K562 (cell line): ENCODE measurements around the gene TIGD7. TPM values are rescaled to one million over a fixed set of nuclear protein-coding genes. Genes with fewer than 3 reads are reported as not detected.

Experiments
- ATAC-seq: fragments of 200-7000 bp; cut with Tn5 transposase; 3 replicates; pipeline ENCODE4 v1.9.1; 2020; ENCODE audit warnings: moderate library complexity
- BruUV-seq: library from RNA; stranded (reverse); fragments of 400-500 nt; replicated peaks from 2 replicates; lab custom pipeline; 2021; lab: Mats Ljungman, UMichigan
- CTCF ChIA-PET: fragments of 300-600 bp; formaldehyde crosslinking; extraction: SDS; loops from one replicate; lab custom pipeline; 2021; ENCODE audit warnings: low intra/inter-chr PET ratio; lab: Yijun Ruan, JAX
- POLR2A ChIA-PET: fragments of 300-600, 350-650 bp; sonication (Branson Sonifier 250); formaldehyde crosslinking; extraction: SDS; loops from one replicate; lab custom pipeline; 2021; ENCODE audit warnings: antibody characterized with exemption, inconsistent platforms; lab: Yijun Ruan, JAX
- DNase-seq, 4 experiments: peaks; one replicate each; pipeline versions ENCODE4 v3.0.0 to v3.0.0-alpha.2; 2011 to 2018; ENCODE audit warnings: low spot score in 3 of 4, mixed read lengths in 3 of 4; ENCODE audit errors: extremely low read depth in 1 of 4
- FAIRE-seq: peaks from 2 replicates; lab custom pipeline; 2011; peaks lifted over from hg19 to GRCh38; lab: Jason Lieb, UNC
- H2AFZ ChIP-seq: 2 replicates; pipeline ENCODE4 v1.6.0; 2011; ENCODE audit warnings: low read depth, low read length, control low read depth, inconsistent platforms
- H3K27ac ChIP-seq: fragments of 200-600 bp; 3 replicates; pipeline ENCODE4 v1.8.0; 2011; ENCODE audit warnings: low read depth, mild to moderate bottlenecking, control low read depth, inconsistent platforms, low read length, moderate library complexity, mixed read lengths; ENCODE audit errors: extremely low read depth
- H3K27me3 ChIP-seq, 2 experiments: fragments of 300-600 bp in 1 of 2; 2 replicates in 1 of 2; 3 replicates in 1 of 2; pipeline versions ENCODE4 v1.6.0 to v1.8.0; 2011; ENCODE audit warnings: inconsistent platforms in 2 of 2, low read length in 2 of 2, mild to moderate bottlenecking in 1 of 2, mixed read lengths in 1 of 2, moderate library complexity in 1 of 2; ENCODE audit not compliant: control insufficient read depth in 2 of 2, insufficient read depth in 2 of 2
- H3K36me3 ChIP-seq: fragments of 300-600 bp; 3 replicates; pipeline ENCODE4 v1.8.0; 2011; ENCODE audit warnings: mild to moderate bottlenecking, low read length, inconsistent platforms; ENCODE audit not compliant: control insufficient read depth, insufficient read depth
- H3K4me1 ChIP-seq, 2 experiments: fragments of 200-600 bp in 1 of 2; replicated peaks in 1 of 2; 2 replicates in 1 of 2; 3 replicates in 1 of 2; pipeline versions ENCODE4 v1.5.1 to v1.8.0; 2011; ENCODE audit warnings: inconsistent platforms in 2 of 2, low read length in 2 of 2, mild to moderate bottlenecking in 1 of 2, mixed read lengths in 1 of 2, moderate library complexity in 1 of 2; ENCODE audit not compliant: control insufficient read depth in 2 of 2, insufficient read depth in 2 of 2
- H3K4me2 ChIP-seq: 2 replicates; pipeline ENCODE4 v1.6.1; 2011; ENCODE audit warnings: low read length, control low read depth, inconsistent platforms, mixed read lengths; ENCODE audit not compliant: insufficient read depth
- H3K4me3 ChIP-seq: fragments of 200-600 bp; sonication (generic), shearing (Covaris generic); 2 replicates; pipeline ENCODE4 v1.5.1; 2016; ENCODE audit warnings: control low read depth, inconsistent platforms
- H3K79me2 ChIP-seq: fragments of 200-600 bp; 3 replicates; pipeline ENCODE4 v1.8.0; 2011; ENCODE audit warnings: low read length, inconsistent platforms; ENCODE audit not compliant: control insufficient read depth, insufficient read depth
- H3K9ac ChIP-seq, 2 experiments: 2 replicates each; pipeline versions ENCODE4 v1.6.0 to v1.6.1; 2011; ENCODE audit warnings: low read depth in 2 of 2, low read length in 2 of 2, control low read depth in 1 of 2, inconsistent platforms in 1 of 2, mild to moderate bottlenecking in 1 of 2, mixed read lengths in 1 of 2; ENCODE audit not compliant: insufficient read depth in 1 of 2
- H3K9me1 ChIP-seq: one replicate; pipeline ENCODE4 v1.6.0; 2011; ENCODE audit warnings: inconsistent platforms, mild to moderate bottlenecking, low read length, moderate library complexity; ENCODE audit not compliant: control insufficient read depth, insufficient read depth
- H3K9me3 ChIP-seq: replicated peaks from 2 replicates; pipeline ENCODE4 v1.5.1; 2011; ENCODE audit warnings: low read depth, low read length, inconsistent platforms; ENCODE audit not compliant: control insufficient read depth, insufficient read depth
- H4K20me1 ChIP-seq: replicated peaks from 2 replicates; pipeline ENCODE4 v1.6.1; 2011; ENCODE audit warnings: low read length, inconsistent platforms, mixed read lengths; ENCODE audit not compliant: control insufficient read depth, insufficient read depth
- AFF1 ChIP-seq, 2 experiments: fragments of 450-650 bp; IDR thresholded peaks; 2 replicates each; pipeline ENCODE4 v1.6.1; 2018; ENCODE audit warnings: mild to moderate bottlenecking in 2 of 2, low read depth in 1 of 2; ENCODE audit not compliant: partially characterized antibody in 2 of 2
- HSF4 ChIP-seq: fragments of 250-450 bp; sonication (Bioruptor Pico); IDR thresholded peaks from 2 replicates; pipeline ENCODE4 v2.1.2; 2022; ENCODE audit warnings: mild to moderate bottlenecking, moderate library complexity, borderline replicate concordance
- JUN ChIP-seq, 2 experiments: sonication (generic) in 1 of 2; formaldehyde crosslinking in 1 of 2; IDR thresholded peaks; 2 replicates each; pipeline versions ENCODE4 v1.6.1 to v1.8.0; 2012 to 2022; ENCODE audit warnings: borderline replicate concordance in 2 of 2, mild to moderate bottlenecking in 2 of 2, improper control_type of control experiment in 1 of 2, low read depth in 1 of 2, low read length in 1 of 2, missing genetic modification reagents in 1 of 2
- MTA2 ChIP-seq: fragments of 450-650 bp; IDR thresholded peaks from 2 replicates; pipeline ENCODE4 v1.6.1; 2016; ENCODE audit warnings: low read depth
- MTA3 ChIP-seq: fragments of 450-650 bp; formaldehyde crosslinking; IDR thresholded peaks from 2 replicates; pipeline ENCODE4 v1.6.1; 2017; ENCODE audit warnings: mild to moderate bottlenecking, borderline replicate concordance
- NFE2L1 ChIP-seq: fragments of 450-650 bp; IDR thresholded peaks from 2 replicates; pipeline ENCODE4 v1.6.1; 2016; ENCODE audit warnings: missing genetic modification characterization, low read depth, mild to moderate bottlenecking, missing compliant biosample characterization, moderate library complexity, borderline replicate concordance
- RBM25 ChIP-seq: fragments of 200-400 bp; formaldehyde crosslinking; IDR thresholded peaks from 2 replicates; pipeline ENCODE4 v1.6.1; 2018; ENCODE audit warnings: low read length, low read depth, moderate library complexity; ENCODE audit not compliant: severe bottlenecking
- SMARCA5 ChIP-seq: fragments of 450-650 bp; IDR thresholded peaks from 2 replicates; pipeline ENCODE4 v1.6.1; 2016
- SNAPC5 ChIP-seq: fragments of 250-450 bp; sonication (Bioruptor Pico); IDR thresholded peaks from 2 replicates; pipeline ENCODE4 v1.8.0; 2021; ENCODE audit warnings: moderate library complexity, mild to moderate bottlenecking, inconsistent platforms
- SOX6 ChIP-seq: fragments of 450-650 bp; IDR thresholded peaks from 2 replicates; pipeline ENCODE4 v1.6.1; 2014; ENCODE audit warnings: mild to moderate bottlenecking
- TARDBP ChIP-seq: fragments of 450-650 bp; IDR thresholded peaks from 2 replicates; pipeline ENCODE4 v1.6.1; 2016
- TBP ChIP-seq: optimal IDR thresholded peaks from 2 replicates; pipeline ENCODE3; 2011; ENCODE audit warnings: low read depth, low read length, improper control_type of control experiment
- TEAD2 ChIP-seq: fragments of 450-650 bp; IDR thresholded peaks from 2 replicates; pipeline ENCODE4 v1.6.1; 2016; ENCODE audit warnings: missing genetic modification characterization, control low read depth, missing compliant biosample characterization
- XRCC3 ChIP-seq: fragments of 450-650 bp; IDR thresholded peaks from 2 replicates; pipeline ENCODE4 v1.6.1; 2017; ENCODE audit warnings: mild to moderate bottlenecking, moderate library complexity
- ZNF253 ChIP-seq: fragments of 250-450 bp; sonication (Bioruptor Pico); conservative IDR thresholded peaks from 2 replicates; pipeline ENCODE4 v1.6.1; 2021; ENCODE audit warnings: mild to moderate bottlenecking
- ZNF75A ChIP-seq: fragments of 450-650 bp; formaldehyde crosslinking; IDR thresholded peaks from 2 replicates; pipeline ENCODE4 v1.4.0; 2020; ENCODE audit warnings: mild to moderate bottlenecking
- WGBS: fragments of 100-300 bp; shearing (Covaris generic); methylation state at CpG from one replicate; pipeline ENCODE4 v1.1.6; 2016; ENCODE audit warnings: low coverage, mixed read lengths; ENCODE audit not compliant: insufficient coverage; ENCODE audit errors: missing lambda C conversion rate; 5-methylcytosine and 5-hydroxymethylcytosine counted together
- in situ Hi-C: fragments of 300-500 bp; cut with MboI; formaldehyde crosslinking; loops from 4 replicates; pipeline ENCODE4 v1.15.0; 2018; ENCODE audit warnings: inconsistent platforms, mixed read lengths
- intact Hi-C: fragments of 100-400 bp; cut with micrococcal nuclease; formaldehyde crosslinking; loops from 2 replicates; pipeline ENCODE4 v1.14.2; 2022
- polyA plus RNA-seq, 8 experiments: library from polyadenylated mRNA; depleted of rRNA in 4 of 8; stranded (reverse) in 5 of 8; unstranded in 3 of 8; fragments of >200 nt; fragmentation: Nextera tagmentation in 2 of 8; fragmentation: Illumina TruSeq in 1 of 8; extraction: Ambion mirVana in 2 of 8; extraction: Trizol in 1 of 8; gene quantifications; 2 replicates each; pipeline versions ENCODE4 v1.2.1 to v1.2.3, GENCODE V29; 2011 to 2014; ENCODE audit warnings: inconsistent platforms in 1 of 8, missing spikeins in 1 of 8
- total RNA-seq, 7 experiments: library from RNA; depleted of rRNA in 6 of 7; stranded (reverse); fragments of >200 nt in 6 of 7; fragmentation: Illumina TruSeq in 2 of 7; extraction: Trizol in 2 of 7; gene quantifications; 2 replicates each; pipeline versions ENCODE4 v1.2.1 to v1.2.3, GENCODE V29; 2011 to 2021; ENCODE audit warnings: low replicate concordance in 1 of 7
- TF ChIP-seq, protein P1 (sequence below), 2 experiments: IDR thresholded peaks; 2 replicates each; pipeline ENCODE4 v1.6.1; 2011; ENCODE audit warnings: borderline replicate concordance in 1 of 2, control low read depth in 1 of 2, low read depth in 1 of 2, low read length in 1 of 2, mild to moderate bottlenecking in 1 of 2, mixed read lengths in 1 of 2, moderate library complexity in 1 of 2; ENCODE audit not compliant: insufficient read depth in 1 of 2, insufficient read length in 1 of 2, poor library complexity in 1 of 2, severe bottlenecking in 1 of 2; ENCODE audit errors: extremely low read depth in 1 of 2

TIGD7 gene
- total and polyA plus RNA-seq, 9 of the 15 experiments (the other 6 are each of a cell fraction or from before 2014, with no cell fraction given): 0.84 to 10.7 (median 6.7) TPM

DNA sequence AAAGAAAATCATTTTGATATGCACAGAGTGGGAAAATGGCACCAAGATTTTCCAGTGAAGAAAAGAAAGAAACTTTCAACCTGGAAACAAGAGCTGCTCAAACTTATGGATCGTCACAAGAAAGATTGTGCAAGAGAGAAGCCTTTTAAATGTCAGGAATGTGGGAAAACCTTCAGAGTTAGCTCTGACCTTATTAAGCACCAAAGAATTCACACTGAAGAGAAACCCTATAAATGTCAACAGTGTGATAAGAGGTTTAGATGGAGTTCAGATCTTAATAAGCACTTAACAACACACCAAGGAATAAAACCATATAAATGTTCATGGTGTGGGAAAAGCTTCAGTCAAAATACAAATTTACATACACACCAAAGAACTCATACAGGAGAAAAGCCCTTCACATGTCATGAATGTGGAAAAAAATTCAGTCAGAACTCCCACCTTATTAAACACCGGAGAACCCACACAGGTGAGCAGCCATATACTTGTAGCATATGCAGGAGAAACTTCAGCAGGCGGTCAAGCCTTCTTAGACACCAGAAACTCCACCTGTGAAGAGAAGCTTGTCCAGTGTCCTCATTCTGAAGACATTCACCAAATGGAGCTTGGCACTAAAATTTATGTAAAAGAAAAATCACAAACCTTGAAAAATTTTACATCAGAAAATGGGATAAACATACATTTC is 12.2 kb upstream of the TIGD7 start:
- CTCF ChIA-PET: no interaction called here
- no peaks in the 10 kb centered on the region for H4K20me1 ChIP-seq
- no peak overlapping the region for H3K4me2 ChIP-seq
- 49% methylated on average over 3 of the region's 3 CpGs for WGBS
- H3K4me3 ChIP-seq: no peak overlapping the region
- BruUV-seq: TSS peak; percentile 29
- no peaks in the 10 kb centered on the region for H3K79me2 ChIP-seq
- in situ Hi-C loops (no loop called here), intact Hi-C loops (no loop called here)
- no peak for ATAC-seq
- H3K27ac ChIP-seq: no peak overlapping the region
- no peaks in the 10 kb centered on the region for H3K4me1 ChIP-seq
- FAIRE-seq: no peak
- no peak overlapping the region for H3K9ac ChIP-seq
- no peak overlapping the region for H2AFZ ChIP-seq
- DNase-seq: no peak
- H3K36me3 ChIP-seq: peaks cover 31% of the 10 kb centered on the region
- POLR2A ChIA-PET: no interaction called here
- no peaks in the 10 kb centered on the region for H3K27me3 ChIP-seq
- no peaks in the 10 kb centered on the region for H3K9me1 ChIP-seq
- H3K9me3 ChIP-seq: peaks cover 23% of the 10 kb centered on the region
- peak; percentile 62; the same call in 1 of the 2 replicates for TF ChIP-seq TEAD2 (tag)
- TF ChIP-seq AFF1 (IDR thresholded peaks at IDR 0.05; ENCODE audit: low read depth in 1 of 2, partially characterized antibody in 2 of 2): peak in 1 of 2 experiments; percentile 41
- TF ChIP-seq MTA2: no peak
- TF ChIP-seq TBP: no peak
- no peak for TF ChIP-seq HSF4
- no peak for TF ChIP-seq TARDBP
- peak; percentile 75; the same call in 1 of the 2 replicates for TF ChIP-seq JUN (IDR thresholded peaks at IDR 0.05; ENCODE audit: borderline replicate concordance, low read depth, low read length)
- TF ChIP-seq JUN (CRISPR knock-in tag; IDR thresholded peaks at IDR 0.05; ENCODE audit: borderline replicate concordance): no peak
- TF ChIP-seq ZNF253: no peak
- peak; percentile 64; the same call in 1 of the 2 replicates for TF ChIP-seq SMARCA5
- TF ChIP-seq, protein P1, sequence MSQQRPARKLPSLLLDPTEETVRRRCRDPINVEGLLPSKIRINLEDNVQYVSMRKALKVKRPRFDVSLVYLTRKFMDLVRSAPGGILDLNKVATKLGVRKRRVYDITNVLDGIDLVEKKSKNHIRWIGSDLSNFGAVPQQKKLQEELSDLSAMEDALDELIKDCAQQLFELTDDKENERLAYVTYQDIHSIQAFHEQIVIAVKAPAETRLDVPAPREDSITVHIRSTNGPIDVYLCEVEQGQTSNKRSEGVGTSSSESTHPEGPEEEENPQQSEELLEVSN (IDR thresholded peaks at IDR 0.05; ENCODE audit: borderline replicate concordance in 1 of 2, extremely low read depth in 1 of 2, insufficient read depth in 1 of 2, insufficient read length in 1 of 2, low read depth in 1 of 2, low read length in 1 of 2, poor library complexity in 1 of 2, severe bottlenecking in 1 of 2): peak in 1 of 2 experiments; percentile 23
- TF ChIP-seq SNAPC5 (CRISPR knock-in tag): no peak
- peak; percentile 100 for TF ChIP-seq ZNF75A
- TF ChIP-seq RBM25: peak; percentile 83
- peak; percentile 100 for TF ChIP-seq XRCC3
- no peak for TF ChIP-seq NFE2L1 (tag)
- peak; percentile 80; the same call in 1 of the 2 replicates for TF ChIP-seq MTA3
- peak; percentile 69 for TF ChIP-seq SOX6
